Activated CD4-positive, alpha-beta T cell treated with anti-CD3 and anti-CD28 coated beads, Interleukin-2, amount 50 U/mL, for 16 hours (primary cell): ENCODE results near the gene TP53RK.

Source experiments
- DNase-seq: peaks from one replicate; pipeline ENCODE4 v3.0.0-alpha.2; 2020

Gene TP53RK

DNA sequence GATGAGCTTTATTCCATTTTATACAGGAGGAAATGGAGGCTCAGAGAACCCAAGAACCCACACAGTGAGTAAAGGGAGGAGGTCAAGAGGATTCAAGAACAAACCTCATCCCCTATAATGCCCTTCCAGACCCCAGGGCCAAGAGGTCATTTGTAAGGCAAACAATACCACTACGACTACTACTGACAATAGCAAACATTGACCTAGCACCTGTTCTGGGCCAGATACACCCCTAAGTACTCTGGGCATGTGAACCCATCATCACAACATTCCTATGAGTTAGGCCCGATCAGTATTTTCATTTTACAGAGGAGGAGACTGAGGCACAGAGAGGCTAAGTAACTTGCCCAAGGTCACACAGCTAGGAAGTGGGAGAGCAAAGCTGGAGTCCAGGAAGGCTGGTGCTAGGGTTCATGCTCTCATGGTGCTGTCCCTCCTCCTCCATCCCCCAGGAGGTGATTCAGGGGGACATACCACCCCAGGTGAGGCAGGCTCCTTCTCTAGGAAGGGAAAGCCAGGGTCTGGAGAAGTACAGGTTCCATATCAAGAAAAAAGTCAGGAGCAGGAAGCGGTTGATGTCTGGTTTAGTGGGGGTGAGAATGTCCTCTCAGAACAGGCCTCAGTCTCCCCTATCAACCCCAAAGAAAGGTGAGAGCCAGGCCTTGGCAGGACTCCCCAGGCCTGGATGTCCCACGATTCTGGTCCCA lies 51.7 kb downstream of the TP53RK start:
- DNase-seq: no peak

DNA sequence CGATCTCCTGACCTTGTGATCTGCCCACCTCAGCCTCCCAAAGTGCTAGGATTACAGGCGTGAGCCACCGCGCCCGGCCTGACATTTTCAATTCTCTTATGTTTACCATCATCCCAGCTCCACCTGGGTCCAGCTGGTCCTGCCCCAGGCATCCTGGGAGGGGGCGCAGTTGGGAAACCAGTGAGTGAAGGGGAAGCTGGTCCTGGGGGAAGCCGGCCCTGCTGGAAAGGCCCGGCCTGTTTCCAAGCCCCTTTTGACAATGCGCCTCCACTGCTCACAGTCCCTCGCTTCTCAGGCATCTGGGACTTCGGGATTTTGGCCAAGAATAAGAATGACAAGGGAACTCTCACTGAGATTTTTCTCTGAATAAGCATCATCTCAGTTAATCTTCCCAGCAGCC lies 52.2 kb downstream of the TP53RK start:
- no peak for DNase-seq

DNA sequence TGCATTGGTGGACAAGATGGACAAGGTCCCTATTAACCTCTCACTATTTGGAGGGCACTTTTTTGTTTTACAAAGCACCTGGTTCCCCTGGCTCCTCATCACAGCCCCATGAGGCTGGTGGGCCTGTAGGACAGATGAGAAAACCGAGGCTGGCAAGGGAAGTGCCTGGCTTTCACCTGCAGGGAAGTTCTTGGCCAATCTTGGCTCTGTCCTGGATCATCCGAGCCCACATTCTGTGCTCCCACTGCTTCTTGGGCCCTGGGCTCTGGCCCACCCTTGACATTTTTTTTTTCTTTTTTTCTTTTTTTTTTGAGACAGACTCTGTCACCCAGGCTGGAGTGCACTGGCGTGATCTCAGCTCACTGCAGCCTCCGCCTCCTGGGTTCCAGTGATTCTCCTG lies 52.7 kb downstream of the TP53RK start:
- DNase-seq: no peak

DNA sequence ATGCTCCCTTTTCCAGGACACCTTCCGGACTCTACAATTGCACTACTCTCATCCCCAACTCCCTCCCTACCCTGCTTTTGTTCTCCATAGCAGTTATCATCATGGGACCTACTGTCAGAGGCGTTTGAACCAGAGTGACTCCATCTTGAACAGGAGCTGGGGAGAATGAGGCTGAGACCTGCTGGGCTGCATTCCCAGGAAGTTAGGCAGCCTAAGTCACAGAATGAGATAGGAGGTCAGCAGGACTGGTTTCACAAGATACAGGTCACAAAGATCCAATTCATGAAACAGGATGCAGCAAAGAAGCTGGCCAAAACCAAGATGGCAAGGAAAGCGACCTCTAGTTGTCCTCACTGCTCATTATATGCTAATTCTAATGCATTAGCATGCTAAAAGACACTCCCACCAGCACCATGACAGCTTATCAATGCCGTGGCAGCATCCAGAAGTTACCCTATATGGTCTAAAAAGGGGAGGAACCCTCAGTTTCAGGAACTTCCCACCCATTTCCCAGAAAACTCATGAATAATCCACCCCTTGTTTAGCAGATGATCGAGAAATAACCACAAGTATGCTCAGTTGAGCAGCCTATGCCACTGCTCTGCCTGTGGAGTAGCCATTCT lies 53.6 kb downstream of the TP53RK start:
- DNase-seq: no peak

DNA sequence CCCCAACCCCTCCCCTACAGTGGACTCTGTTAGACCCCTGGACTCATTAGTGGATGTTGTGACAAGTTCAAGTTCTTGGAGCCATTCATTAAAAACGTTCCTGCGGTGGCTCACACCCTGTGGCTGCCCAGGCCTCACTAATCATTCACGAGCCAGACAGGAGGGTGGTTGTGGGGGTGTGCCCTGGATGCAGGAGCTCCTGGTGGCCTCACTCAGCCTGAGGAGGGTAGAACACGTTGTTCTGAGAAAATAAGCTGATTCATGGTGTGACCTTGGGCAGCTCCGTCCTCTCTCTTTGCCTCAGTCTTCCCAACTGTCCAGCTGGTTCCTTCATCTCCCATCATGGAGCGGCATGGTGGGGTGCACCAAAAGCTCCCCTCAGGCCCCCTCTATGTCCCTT lies 54.7 kb downstream of the TP53RK start:
- no peak for DNase-seq
